ENCODE results near the gene OXA1L.

DNA sequence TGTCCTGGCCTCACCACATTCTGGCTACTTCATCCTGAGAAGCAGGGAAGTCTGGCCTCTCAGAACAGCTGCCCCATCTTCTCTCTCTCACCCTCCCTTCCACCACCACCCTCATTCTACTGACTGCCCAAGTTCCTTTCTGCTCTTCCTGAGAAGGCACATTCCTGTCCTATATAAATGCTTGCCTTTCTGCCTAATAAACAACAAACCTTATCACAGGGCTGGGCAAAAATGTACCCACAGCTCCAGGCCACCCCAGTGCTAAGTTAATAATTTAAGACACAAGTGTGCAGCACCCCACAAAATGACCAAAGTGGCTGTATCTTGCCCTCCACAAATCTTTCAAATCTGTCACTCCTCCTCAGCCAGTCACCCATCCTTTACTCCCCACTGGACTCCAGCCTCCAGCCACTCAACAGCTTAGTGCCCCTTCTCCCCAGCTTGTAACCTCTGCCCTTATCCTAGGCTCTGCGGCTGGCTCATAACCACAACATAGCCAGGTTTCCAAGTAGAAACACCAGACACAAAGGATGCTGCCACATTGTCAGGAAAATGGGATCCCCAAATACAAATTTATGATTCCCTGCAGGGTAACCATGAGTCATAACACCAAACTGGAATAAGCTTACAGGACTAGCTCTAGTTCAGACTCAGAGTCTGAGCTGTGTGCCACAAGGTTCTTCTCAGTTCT is 15.0 kb downstream of the OXA1L start:
- TF ChIP-seq CTCF (IDR thresholded peaks at IDR 0.05) (no peak), POLR2A (IDR thresholded peaks at IDR 0.05) (no peak)
